Glutamatergic neuron (in vitro differentiated cells): Measurements from ENCODE around the gene PDE1C. TPM values are rescaled to one million over a fixed set of nuclear protein-coding genes. Genes with fewer than 3 reads are reported as not detected.

Experiments used
- DNase-seq: peaks from one replicate; pipeline ENCODE4 v3.0.0; 2022
- H3K27ac Mint-ChIP-seq: one replicate; pipeline ENCODE4 v1.8.0; 2020; ENCODE audit warnings: mild to moderate bottlenecking, mixed read lengths, inconsistent platforms; ENCODE audit not compliant: unreplicated experiment
- H3K27me3 Mint-ChIP-seq: one replicate; pipeline ENCODE4 v1.8.0; 2020; ENCODE audit warnings: mild to moderate bottlenecking, moderate library complexity, mixed read lengths, inconsistent platforms; ENCODE audit not compliant: unreplicated experiment
- H3K36me3 Mint-ChIP-seq: one replicate; pipeline ENCODE4 v1.8.0; 2020; ENCODE audit warnings: mild to moderate bottlenecking, mixed read lengths, inconsistent platforms; ENCODE audit not compliant: unreplicated experiment
- H3K4me1 Mint-ChIP-seq: one replicate; pipeline ENCODE4 v1.8.0; 2020; ENCODE audit warnings: mild to moderate bottlenecking, low read depth, mixed read lengths, inconsistent platforms; ENCODE audit not compliant: unreplicated experiment
- H3K4me3 Mint-ChIP-seq: one replicate; pipeline ENCODE4 v1.8.0; 2020; ENCODE audit warnings: mild to moderate bottlenecking, mixed read lengths, inconsistent platforms; ENCODE audit not compliant: unreplicated experiment
- H3K9me3 Mint-ChIP-seq: one replicate; pipeline ENCODE4 v1.8.0; 2020; ENCODE audit warnings: mild to moderate bottlenecking, moderate library complexity, mixed read lengths, inconsistent platforms; ENCODE audit not compliant: unreplicated experiment
- total RNA-seq: library from RNA; stranded (reverse); fragmentation: NEBNext Ultra II Directional; extraction: Animal tissue kit (Norgen Biotek cat#: 25700); gene quantifications from one replicate; pipeline ENCODE4 v1.2.1, GENCODE V29; 2021; ENCODE audit not compliant: unreplicated experiment
- TF ChIP-seq, protein P1 (sequence below): fragments of 200-600 bp; sonication (generic); IDR thresholded peaks from one replicate; pipeline ENCODE4 v1.5.0; 2021; ENCODE audit not compliant: partially characterized antibody, unreplicated experiment

Gene PDE1C
- total RNA-seq, 1 donor from 2014 or later, result 3.3 TPM

DNA sequence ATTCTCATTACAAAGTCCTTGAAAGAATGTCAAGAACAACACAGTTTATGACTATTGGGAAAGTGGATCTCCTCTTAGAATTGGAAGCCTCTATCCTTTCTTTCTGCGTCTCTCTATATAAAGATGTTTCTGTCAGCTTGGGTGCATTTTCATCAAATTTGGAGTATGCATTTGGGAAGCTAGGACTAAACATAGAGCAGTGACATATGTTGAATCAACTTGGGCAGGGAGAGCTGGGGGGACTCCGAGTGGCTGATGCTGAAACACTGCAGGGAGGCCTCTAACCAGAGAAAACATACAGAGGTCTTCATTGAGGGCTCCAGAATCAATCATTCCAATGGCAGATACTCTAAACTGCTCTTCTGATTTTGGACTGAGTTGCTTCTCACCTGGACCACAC, 147.4 kb downstream of the PDE1C start:
- Mint-ChIP-seq H3K36me3 (no peaks in the 10 kb centered on the region), H3K27me3 (peaks cover 2% of the 10 kb centered on the region), H3K9me3 (no peaks in the 10 kb centered on the region), H3K4me1 (no peaks in the 10 kb centered on the region), H3K27ac (no peak overlapping the region), H3K4me3 (no peak overlapping the region)
- DNase-seq, result no peak
- TF ChIP-seq, protein P1, sequence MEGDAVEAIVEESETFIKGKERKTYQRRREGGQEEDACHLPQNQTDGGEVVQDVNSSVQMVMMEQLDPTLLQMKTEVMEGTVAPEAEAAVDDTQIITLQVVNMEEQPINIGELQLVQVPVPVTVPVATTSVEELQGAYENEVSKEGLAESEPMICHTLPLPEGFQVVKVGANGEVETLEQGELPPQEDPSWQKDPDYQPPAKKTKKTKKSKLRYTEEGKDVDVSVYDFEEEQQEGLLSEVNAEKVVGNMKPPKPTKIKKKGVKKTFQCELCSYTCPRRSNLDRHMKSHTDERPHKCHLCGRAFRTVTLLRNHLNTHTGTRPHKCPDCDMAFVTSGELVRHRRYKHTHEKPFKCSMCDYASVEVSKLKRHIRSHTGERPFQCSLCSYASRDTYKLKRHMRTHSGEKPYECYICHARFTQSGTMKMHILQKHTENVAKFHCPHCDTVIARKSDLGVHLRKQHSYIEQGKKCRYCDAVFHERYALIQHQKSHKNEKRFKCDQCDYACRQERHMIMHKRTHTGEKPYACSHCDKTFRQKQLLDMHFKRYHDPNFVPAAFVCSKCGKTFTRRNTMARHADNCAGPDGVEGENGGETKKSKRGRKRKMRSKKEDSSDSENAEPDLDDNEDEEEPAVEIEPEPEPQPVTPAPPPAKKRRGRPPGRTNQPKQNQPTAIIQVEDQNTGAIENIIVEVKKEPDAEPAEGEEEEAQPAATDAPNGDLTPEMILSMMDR, result no peak

DNA sequence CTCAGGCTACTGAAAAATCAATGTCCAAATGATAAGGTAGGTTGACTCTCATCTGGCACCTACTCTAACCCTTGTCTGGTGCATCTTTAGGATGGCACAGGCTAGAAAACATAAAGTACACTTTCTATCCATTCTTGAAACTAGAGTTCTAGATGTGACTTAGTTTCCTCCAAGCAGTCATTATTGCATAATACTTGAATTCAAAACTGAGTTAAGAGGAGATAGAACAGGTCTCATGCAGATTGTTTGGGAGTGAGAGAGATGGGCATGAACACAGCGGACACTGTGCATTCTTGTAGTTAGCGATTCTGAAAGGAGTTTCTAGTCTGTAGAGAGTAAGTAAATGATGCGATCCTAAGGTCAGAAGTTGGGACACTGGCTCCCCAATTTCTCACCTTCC, 149.2 kb downstream of the PDE1C start:
- no peak for DNase-seq
- no peak overlapping the region for H3K27ac Mint-ChIP-seq
- no peak overlapping the region for H3K4me3 Mint-ChIP-seq
- H3K36me3 Mint-ChIP-seq, result no peaks in the 10 kb centered on the region
- TF ChIP-seq, protein P1, result no peak
- H3K27me3 Mint-ChIP-seq, result peaks cover 2% of the 10 kb centered on the region
- peaks cover 2% of the 10 kb centered on the region for H3K4me1 Mint-ChIP-seq
- H3K9me3 Mint-ChIP-seq, result no peaks in the 10 kb centered on the region

DNA sequence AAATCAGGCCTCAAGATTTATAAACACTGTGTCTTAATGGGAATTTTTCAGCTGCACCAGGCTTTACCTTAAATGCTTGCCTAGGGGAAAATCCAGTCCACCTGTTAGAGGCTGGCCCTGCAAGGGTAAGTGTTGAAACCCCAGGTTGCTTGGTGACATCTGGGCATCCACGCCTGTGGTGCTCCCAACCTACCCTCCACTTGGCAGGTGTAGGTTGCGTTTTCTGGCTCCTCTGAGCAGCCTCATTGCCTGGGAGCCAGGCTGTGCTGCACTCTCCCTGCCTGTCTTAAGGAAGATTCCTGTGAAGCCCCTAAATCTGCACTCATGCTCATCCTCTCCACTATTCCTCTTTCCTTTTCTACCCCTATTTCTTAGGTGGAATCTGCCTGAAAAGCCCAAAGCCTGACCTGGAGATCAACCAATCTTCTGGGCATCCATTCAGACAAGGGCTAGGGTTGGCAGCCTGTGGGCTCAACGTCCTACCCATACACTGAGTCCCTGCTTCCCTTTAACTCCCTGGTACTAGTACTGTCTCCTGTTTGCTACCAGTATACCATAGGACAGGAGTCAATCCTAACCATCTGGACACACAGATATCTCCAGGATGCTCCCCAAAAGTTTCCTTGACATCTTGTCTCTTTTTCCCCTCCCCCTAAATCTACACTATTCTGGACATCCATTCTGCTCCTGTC, 150.4 kb downstream of the PDE1C start:
- Mint-ChIP-seq H3K36me3 (no peaks in the 10 kb centered on the region), H3K27me3 (peaks cover 2% of the 10 kb centered on the region), H3K9me3 (no peaks in the 10 kb centered on the region), H3K27ac (no peak overlapping the region), H3K4me1 (peaks cover 2% of the 10 kb centered on the region), H3K4me3 (no peak overlapping the region)
- TF ChIP-seq, protein P1, result no peak
- no peak for DNase-seq

DNA sequence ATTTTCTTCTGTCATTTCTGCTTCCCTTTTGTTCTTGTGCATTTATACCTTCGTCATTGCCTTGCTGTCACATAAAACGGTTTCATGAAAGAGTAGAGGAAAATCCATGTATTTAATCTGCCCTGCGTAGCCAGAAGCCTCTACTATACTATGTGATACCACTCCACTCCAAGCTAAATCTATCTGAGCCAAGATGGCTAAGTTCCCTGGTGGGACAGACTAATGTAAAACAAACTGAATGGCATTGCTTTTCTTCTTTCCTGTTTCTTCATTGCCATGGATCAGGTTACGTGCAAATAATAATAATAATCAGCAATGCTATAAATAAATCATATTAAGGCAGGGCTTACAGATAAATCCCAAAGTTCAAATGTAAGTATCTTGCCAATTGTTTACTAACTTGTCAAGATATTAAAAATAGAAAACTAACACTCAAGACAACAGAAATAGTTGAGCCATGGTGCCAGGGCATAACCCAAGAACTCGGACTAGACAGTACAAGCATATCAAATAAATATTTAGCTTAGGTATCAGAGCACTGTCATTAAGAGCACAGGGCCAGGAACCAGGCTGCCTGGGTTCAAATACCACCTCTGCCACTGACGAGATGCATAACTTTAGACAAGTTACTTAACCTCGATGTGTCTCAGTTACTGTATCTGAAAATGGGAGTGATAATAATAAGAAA, 151.4 kb downstream of the PDE1C start:
- no peaks in the 10 kb centered on the region for H3K9me3 Mint-ChIP-seq
- peaks cover 2% of the 10 kb centered on the region for H3K4me1 Mint-ChIP-seq
- DNase-seq, result no peak
- no peak overlapping the region for H3K4me3 Mint-ChIP-seq
- no peaks in the 10 kb centered on the region for H3K36me3 Mint-ChIP-seq
- TF ChIP-seq, protein P1, result no peak
- no peak overlapping the region for H3K27ac Mint-ChIP-seq
- peaks cover 2% of the 10 kb centered on the region for H3K27me3 Mint-ChIP-seq

DNA sequence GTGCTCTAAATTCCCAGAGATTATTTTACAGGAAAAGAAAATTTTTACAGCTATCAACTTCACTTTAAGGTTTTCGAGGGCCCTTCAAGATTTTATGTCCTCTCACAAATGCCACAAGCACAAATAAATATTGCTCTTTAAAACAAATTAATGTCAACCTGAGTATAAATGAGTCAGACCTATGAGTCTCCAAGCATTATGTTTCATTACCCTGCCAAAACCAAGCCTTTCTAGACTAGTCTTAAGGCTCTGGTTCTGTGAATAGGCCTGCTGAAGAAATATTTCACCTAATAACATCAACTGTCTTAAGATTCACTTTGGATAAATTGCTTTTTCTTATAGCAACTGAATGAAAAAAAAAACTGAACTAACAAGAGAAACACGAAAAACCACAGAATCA, 153.0 kb downstream of the PDE1C start:
- Mint-ChIP-seq H3K27me3 (peaks cover 2% of the 10 kb centered on the region), H3K36me3 (no peaks in the 10 kb centered on the region), H3K4me1 (peaks cover 2% of the 10 kb centered on the region), H3K4me3 (no peak overlapping the region), H3K9me3 (no peaks in the 10 kb centered on the region), H3K27ac (no peak overlapping the region)
- no peak for DNase-seq
- TF ChIP-seq, protein P1, result no peak
